Naive thymus-derived CD4-positive, alpha-beta T cell (primary cell): ENCODE data around the gene RHOH. TPM values are rescaled to one million over a fixed set of nuclear protein-coding genes. Genes with fewer than 3 reads are reported as not detected.

Source experiments
- ATAC-seq: fragments of 150-1000 bp; cut with Tn5 transposase; 2 replicates; pipeline ENCODE4 v1.10.0; 2021; ENCODE audit warnings: mild to moderate bottlenecking, moderate library complexity
- CTCF ChIA-PET: fragments of 350-600 bp; sonication (Branson Sonifier 250); formaldehyde crosslinking; loops from one replicate; lab custom pipeline; 2021; ENCODE audit warnings: antibody characterized with exemption; lab: Charles Lee
- POLR2A ChIA-PET: fragments of 350-600 bp; sonication (Branson Sonifier 250); formaldehyde crosslinking; loops from one replicate; lab custom pipeline; 2021; ENCODE audit warnings: antibody characterized with exemption, inconsistent platforms; lab: Charles Lee
- DNase-seq, 9 donors: peaks; one replicate each; pipeline versions ENCODE4 v3.0.0 to v3.0.0-alpha.2; 2020 to 2022; ENCODE audit warnings: mixed read lengths in 1 of 9
- H3K27ac ChIP-seq: one replicate; pipeline ENCODE4 v1.7.0; 2013; ENCODE audit warnings: mild to moderate bottlenecking, low read depth, low read length, moderate library complexity
- H3K27me3 ChIP-seq, 2 donors: one replicate each; pipeline ENCODE4 v1.7.0; 2013; ENCODE audit warnings: low read length in 2 of 2, mild to moderate bottlenecking in 2 of 2, moderate library complexity in 2 of 2; ENCODE audit not compliant: control insufficient read depth in 2 of 2, insufficient read depth in 2 of 2
- H3K36me3 ChIP-seq, 3 experiments: 1 replicate in 2 of 3; 2 replicates in 1 of 3; pipeline ENCODE4 v1.7.0; 2013; ENCODE audit warnings: low read length in 3 of 3, mild to moderate bottlenecking in 3 of 3, moderate library complexity in 1 of 3; ENCODE audit not compliant: insufficient read depth in 3 of 3, control insufficient read depth in 2 of 3
- H3K4me1 ChIP-seq, 2 donors: one replicate each; pipeline ENCODE4 v1.7.0; 2013; ENCODE audit warnings: low read length in 2 of 2, mild to moderate bottlenecking in 2 of 2, moderate library complexity in 1 of 2; ENCODE audit not compliant: control insufficient read depth in 2 of 2, insufficient read depth in 2 of 2
- H3K4me3 ChIP-seq: 2 replicates; pipeline ENCODE4 v1.7.0; 2013; ENCODE audit warnings: mild to moderate bottlenecking, low read length
- H3K9me3 ChIP-seq, 3 experiments: 1 replicate in 2 of 3; 2 replicates in 1 of 3; pipeline ENCODE4 v1.7.0; 2013; ENCODE audit warnings: low read length in 3 of 3; ENCODE audit not compliant: control insufficient read depth in 2 of 3
- H3K27ac Mint-ChIP-seq, 9 donors: one replicate each; pipeline ENCODE4 v1.8.0; 2020 to 2022; ENCODE audit warnings: mixed read lengths in 9 of 9, mild to moderate bottlenecking in 8 of 9, moderate library complexity in 5 of 9, inconsistent platforms in 2 of 9
- H3K27me3 Mint-ChIP-seq, 5 donors: one replicate each; pipeline ENCODE4 v1.8.0; 2021 to 2022; ENCODE audit warnings: mixed read lengths in 5 of 5, mild to moderate bottlenecking in 1 of 5
- H3K36me3 Mint-ChIP-seq, 5 donors: one replicate each; pipeline ENCODE4 v1.8.0; 2020 to 2022; ENCODE audit warnings: mixed read lengths in 5 of 5, mild to moderate bottlenecking in 3 of 5, inconsistent platforms in 1 of 5
- H3K4me1 Mint-ChIP-seq, 7 donors: one replicate each; pipeline ENCODE4 v1.8.0; 2020 to 2022; ENCODE audit warnings: mixed read lengths in 7 of 7, mild to moderate bottlenecking in 3 of 7, inconsistent platforms in 1 of 7
- H3K4me3 Mint-ChIP-seq, 10 donors: one replicate each; pipeline ENCODE4 v1.8.0; 2020 to 2022; ENCODE audit warnings: mild to moderate bottlenecking in 10 of 10, mixed read lengths in 10 of 10, moderate library complexity in 6 of 10, inconsistent platforms in 2 of 10
- H3K9me3 Mint-ChIP-seq, 11 donors: one replicate each; pipeline ENCODE4 v1.8.0; 2020 to 2022; ENCODE audit warnings: mixed read lengths in 11 of 11, mild to moderate bottlenecking in 4 of 11, inconsistent platforms in 1 of 11, moderate library complexity in 1 of 11
- intact Hi-C, 2 donors: fragments of 100-400 bp; cut with micrococcal nuclease; formaldehyde crosslinking; loops; one replicate each; pipeline ENCODE4 v1.15.1; 2023
- polyA plus RNA-seq, 2 donors: library from polyadenylated mRNA; unstranded; fragments of 300-500 nt; fragmentation: Illumina TruSeq; gene quantifications; one replicate each; pipeline ENCODE4 v1.2.3, GENCODE V29; 2021
- total RNA-seq, 6 experiments: library from RNA in 5 of 6; stranded (reverse) in 5 of 6; gene quantifications; 1 replicate in 5 of 6; 2 replicates in 1 of 6; pipeline ENCODE4 v1.2.3 and lab custom pipeline; 2021 to 2026

Gene RHOH
- total and polyA plus RNA-seq, 7 experiments from 2014 or later: 160 to 479 (median 294) TPM

DNA sequence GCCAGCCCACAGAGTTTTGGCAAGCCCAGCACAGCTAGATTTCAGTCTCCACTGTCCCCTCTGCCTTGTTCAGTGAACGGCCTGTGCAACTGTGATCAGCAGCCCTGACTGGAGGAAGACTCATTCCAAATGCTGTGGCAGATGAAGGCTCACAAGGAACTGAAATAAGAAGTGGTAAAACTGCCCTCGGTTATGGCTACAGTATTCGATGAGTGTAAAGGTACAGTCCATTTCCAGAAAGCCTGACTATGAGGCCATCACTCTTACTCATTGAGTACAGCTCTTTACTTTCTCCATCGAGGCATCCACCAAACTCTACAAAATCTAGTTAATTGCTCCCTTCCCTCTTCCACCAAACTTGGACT, 69.1 kb downstream of the RHOH start:
- Mint-ChIP-seq H3K27ac (peak overlapping the region in 8 of 9 donors; percentile 91 to 99 (median 98)), H3K27me3 (no peaks in the 10 kb centered on the region), H3K9me3 (no peaks in the 10 kb centered on the region), H3K4me1 (peaks cover 32 to 84% (median 75%) of the 10 kb centered on the region in 7 donors), H3K4me3 (peak overlapping the region; percentile 72 to 89 (median 81)), H3K36me3 (peaks cover 0 to 9% (median 0%) of the 10 kb centered on the region in 5 donors)
- H3K9me3 ChIP-seq: no peaks in the 10 kb centered on the region
- DNase-seq (no peak), ATAC-seq (no peak)
- no peaks in the 10 kb centered on the region for H3K27me3 ChIP-seq
- peak overlapping the region; percentile 7 for H3K4me3 ChIP-seq
- H3K4me1 ChIP-seq: peaks cover 31 to 49% of the 10 kb centered on the region in 2 donors
- H3K36me3 ChIP-seq: no peaks in the 10 kb centered on the region
- intact Hi-C loops: loop anchor here in 1 of 2 donors (1.0 to 2.0 kb wide), 6 partner anchors 9 to 116 kb away; no protein-coding TSS in a partner anchor
- CTCF ChIA-PET: no interaction called here
- H3K27ac ChIP-seq: peak overlapping the region; percentile 77
- POLR2A ChIA-PET: interaction anchor here (0.9 to 3.7 kb wide), 15 partner anchors 9 to 210 kb away, joined by 3 to 24 read pairs (median 4); partner anchors contain the start of gene N4BP2

DNA sequence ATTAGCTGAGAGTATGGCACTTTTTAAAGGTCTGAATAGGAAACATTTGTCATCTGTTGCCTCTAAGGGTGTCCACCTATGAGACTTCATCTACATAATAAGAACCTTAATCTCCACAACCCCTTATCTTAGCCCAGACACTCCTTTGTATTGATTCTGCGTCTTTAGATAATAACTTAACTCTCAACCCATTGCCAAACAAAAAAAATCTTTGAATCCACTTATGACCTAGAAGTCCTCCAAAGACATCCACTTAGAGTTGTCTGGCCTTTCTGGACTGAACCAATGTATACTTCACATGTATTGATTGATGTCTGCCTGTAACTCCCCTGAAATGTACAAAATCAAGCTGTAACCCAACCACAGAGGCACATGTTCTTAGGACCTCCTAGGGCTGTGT, 72.3 kb downstream of the RHOH start:
- H3K36me3 ChIP-seq: no peaks in the 10 kb centered on the region
- Mint-ChIP-seq H3K4me1 (peaks cover 27 to 73% (median 60%) of the 10 kb centered on the region in 7 donors), H3K27me3 (no peaks in the 10 kb centered on the region), H3K36me3 (peaks cover 0 to 7% (median 0%) of the 10 kb centered on the region in 5 donors), H3K27ac (peak overlapping the region in 4 of 9 donors; percentile 4 to 60 (median 19)), H3K4me3 (no peak overlapping the region), H3K9me3 (peaks cover 0 to 1% (median 0%) of the 10 kb centered on the region in 11 donors)
- ChIA-PET CTCF (interaction anchor here (0.6 kb wide), 1 partner anchor 38 kb away, joined by 3 read pairs; no protein-coding TSS in a partner anchor), POLR2A (interaction anchor here (0.9 to 1.9 kb wide), 4 partner anchors 14 to 32 kb away, joined by 4 to 6 read pairs (median 5); no protein-coding TSS in a partner anchor)
- intact Hi-C loops: no loop called here
- H3K27ac ChIP-seq: no peak overlapping the region
- H3K4me1 ChIP-seq: peaks cover 25 to 34% of the 10 kb centered on the region in 2 donors
- H3K4me3 ChIP-seq: no peak overlapping the region
- no peak for ATAC-seq
- no peaks in the 10 kb centered on the region for H3K9me3 ChIP-seq
- H3K27me3 ChIP-seq: no peaks in the 10 kb centered on the region
- DNase-seq: no peak

DNA sequence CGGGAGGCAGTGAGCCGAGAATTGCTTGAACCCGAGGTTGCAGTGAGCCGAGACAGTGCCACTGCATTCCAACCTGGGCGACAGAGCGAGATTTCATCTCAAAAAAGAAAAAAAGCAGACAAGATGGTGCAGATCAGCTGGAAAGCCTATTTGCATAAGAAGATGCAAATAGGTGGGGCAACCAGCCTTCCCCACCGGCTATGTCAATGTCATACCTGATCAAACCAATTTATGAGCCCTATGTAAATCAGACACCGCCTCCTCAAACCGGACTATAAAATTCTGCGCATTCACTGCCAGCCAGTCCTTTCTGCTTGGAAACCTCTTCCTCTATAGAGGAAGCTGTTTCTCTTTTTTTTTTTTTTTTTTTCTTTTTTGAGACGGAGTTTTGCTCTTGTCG, 73.8 kb downstream of the RHOH start:
- no peak overlapping the region for H3K27ac Mint-ChIP-seq

DNA sequence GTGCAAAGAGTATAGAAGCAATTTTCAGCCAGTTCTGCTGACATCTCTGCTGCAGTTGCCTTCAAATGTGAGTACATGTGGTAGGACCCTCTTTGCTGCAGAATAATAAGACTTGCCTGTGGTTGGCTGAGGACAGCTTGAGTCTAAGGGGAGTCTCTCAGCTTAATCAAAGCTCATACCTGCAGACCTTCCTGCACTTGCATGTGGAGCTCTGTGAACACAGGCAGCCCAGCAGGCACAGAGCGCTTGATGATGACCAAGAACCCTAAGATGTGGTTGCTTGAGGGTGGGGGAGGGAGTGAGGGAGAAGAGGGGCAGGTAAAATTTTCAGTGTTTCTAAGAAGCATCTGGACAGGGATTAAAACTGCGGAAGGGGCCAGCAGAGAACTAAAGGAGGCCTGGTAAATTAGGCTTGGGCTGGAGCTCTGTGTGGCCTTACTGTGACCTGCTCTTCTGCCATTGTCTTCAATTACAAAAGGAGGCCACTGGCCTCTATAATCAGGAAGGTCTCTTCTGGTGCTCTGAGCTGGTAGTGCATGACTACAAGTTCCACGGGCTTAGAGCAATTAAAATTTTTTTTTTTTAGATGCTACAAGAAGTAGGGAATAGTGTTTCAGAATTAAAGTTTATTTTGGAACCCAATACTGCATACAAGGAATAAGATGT, 78.4 kb downstream of the RHOH start:
- POLR2A ChIA-PET: interaction anchor here (0.6 to 2.6 kb wide), 19 partner anchors 8 to 89 kb away, joined by 3 to 12 read pairs (median 3); no protein-coding TSS in a partner anchor

More for the DNA sequence above, 73.8 kb downstream of the RHOH start:
- Histone ChIP-seq H3K9me3 (no peaks in the 10 kb centered on the region), H3K27me3 (no peaks in the 10 kb centered on the region), H3K27ac (no peak overlapping the region), H3K4me1 (peaks cover 14 to 35% of the 10 kb centered on the region in 2 donors), H3K36me3 (no peaks in the 10 kb centered on the region), H3K4me3 (no peak overlapping the region)
- POLR2A ChIA-PET: interaction anchor here (0.9 to 1.3 kb wide), 3 partner anchors 13 to 37 kb away, joined by 3 to 6 read pairs (median 4); no protein-coding TSS in a partner anchor
- CTCF ChIA-PET: no interaction called here
- intact Hi-C loops: no loop called here
- Mint-ChIP-seq H3K9me3 (peaks cover 0 to 1% (median 0%) of the 10 kb centered on the region in 11 donors), H3K36me3 (peaks cover 0 to 5% (median 0%) of the 10 kb centered on the region in 5 donors), H3K27me3 (no peaks in the 10 kb centered on the region), H3K4me1 (peaks cover 23 to 73% (median 59%) of the 10 kb centered on the region in 7 donors), H3K4me3 (no peak overlapping the region)
- ATAC-seq (no peak), DNase-seq (no peak)

DNA sequence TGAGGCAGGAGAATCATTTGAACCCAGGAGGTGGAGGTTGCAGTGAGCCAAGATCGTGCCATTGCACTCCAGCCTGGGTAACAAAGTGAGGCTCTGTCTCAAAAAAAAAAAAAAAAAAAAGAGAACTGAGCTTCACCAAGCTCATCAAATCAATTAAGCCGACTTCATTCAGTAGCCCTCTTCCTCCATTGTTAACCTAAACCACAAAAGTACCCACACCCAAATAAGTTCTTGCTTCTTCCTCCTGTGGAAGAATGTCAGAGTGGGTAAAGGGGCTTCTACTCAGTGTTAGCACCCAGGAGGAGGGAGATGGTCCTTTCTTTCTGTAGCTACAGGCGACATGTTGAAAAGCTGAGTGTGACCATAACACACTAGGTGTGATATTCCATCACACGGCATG, 79.7 kb downstream of the RHOH start:
- peaks cover 0 to 7% (median 0%) of the 10 kb centered on the region in 5 donors for H3K36me3 Mint-ChIP-seq
- H3K9me3 ChIP-seq: no peaks in the 10 kb centered on the region
- CTCF ChIA-PET: interaction anchor here (0.6 to 2.2 kb wide), 4 partner anchors 9 to 42 kb away, joined by 4 to 10 read pairs (median 4); no protein-coding TSS in a partner anchor
- no peaks in the 10 kb centered on the region for H3K27me3 ChIP-seq
- intact Hi-C loops: no loop called here
- peak overlapping the region in 6 of 9 donors; percentile 19 to 84 (median 46) for H3K27ac Mint-ChIP-seq
- no peaks in the 10 kb centered on the region for H3K27me3 Mint-ChIP-seq
- no peak for DNase-seq
- peaks cover 10 to 26% of the 10 kb centered on the region in 2 donors for H3K4me1 ChIP-seq
- ATAC-seq: no peak
- peaks cover 16 to 68% (median 56%) of the 10 kb centered on the region in 7 donors for H3K4me1 Mint-ChIP-seq
- no peak overlapping the region for H3K27ac ChIP-seq
- H3K9me3 Mint-ChIP-seq: peaks cover 0 to 7% (median 0%) of the 10 kb centered on the region in 11 donors
- peak overlapping the region in 6 of 10 donors; percentile 8 to 58 (median 35) for H3K4me3 Mint-ChIP-seq
- POLR2A ChIA-PET: interaction anchor here (0.8 to 1.7 kb wide), 10 partner anchors 10 to 74 kb away, joined by 3 to 6 read pairs (median 4); no protein-coding TSS in a partner anchor
- H3K36me3 ChIP-seq: no peaks in the 10 kb centered on the region
- no peak overlapping the region for H3K4me3 ChIP-seq

More for the DNA sequence above, 78.4 kb downstream of the RHOH start:
- Mint-ChIP-seq H3K27ac (peak overlapping the region in 5 of 9 donors; percentile 28 to 92 (median 67)), H3K27me3 (no peaks in the 10 kb centered on the region), H3K36me3 (peaks cover 0 to 3% (median 0%) of the 10 kb centered on the region in 5 donors), H3K4me3 (peak overlapping the region in 8 of 10 donors; percentile 29 to 72 (median 56)), H3K4me1 (peaks cover 16 to 59% (median 46%) of the 10 kb centered on the region in 7 donors), H3K9me3 (peaks cover 0 to 1% (median 0%) of the 10 kb centered on the region in 11 donors)
- ATAC-seq: no peak
- no peaks in the 10 kb centered on the region for H3K27me3 ChIP-seq
- no peaks in the 10 kb centered on the region for H3K9me3 ChIP-seq
- no peak overlapping the region for H3K27ac ChIP-seq
- CTCF ChIA-PET: interaction anchor here (0.5 to 2.6 kb wide), 10 partner anchors 9 to 297 kb away, joined by 3 to 10 read pairs (median 4); partner anchors contain the start of gene PDS5A
- no peaks in the 10 kb centered on the region for H3K36me3 ChIP-seq
- no peak overlapping the region for H3K4me3 ChIP-seq
- intact Hi-C loops: loop anchor here in 1 of 2 donors (1.0 kb wide), 1 partner anchor 10 kb away; no protein-coding TSS in a partner anchor
- DNase-seq: no peak
- H3K4me1 ChIP-seq: peaks cover 0 to 26% of the 10 kb centered on the region in 2 donors

DNA sequence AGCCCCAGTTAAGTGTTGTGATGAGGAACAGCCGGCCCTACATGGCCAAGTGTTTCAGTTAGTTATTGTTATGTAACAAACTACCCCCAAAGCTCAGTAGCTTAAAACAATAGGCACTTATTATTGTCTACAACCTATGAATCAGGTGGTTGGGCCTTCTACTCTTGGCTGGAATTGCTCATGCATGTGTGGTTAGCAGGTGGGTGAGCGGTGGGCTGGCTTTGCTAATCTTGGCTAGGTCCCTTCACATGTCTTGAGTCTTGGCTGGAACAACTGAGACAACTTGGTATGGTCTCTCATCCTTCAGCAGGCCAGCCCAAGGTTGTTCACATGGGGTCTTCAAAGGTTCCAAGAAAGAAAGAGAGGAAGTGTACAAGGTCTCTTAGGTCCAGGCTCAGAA, 83.8 kb downstream of the RHOH start:
- peaks cover 0 to 9% (median 3%) of the 10 kb centered on the region in 11 donors for H3K9me3 Mint-ChIP-seq
- H3K27me3 Mint-ChIP-seq: no peaks in the 10 kb centered on the region
- ChIA-PET CTCF (interaction anchor here (0.6 kb wide), 1 partner anchor 50 kb away, joined by 4 read pairs; no protein-coding TSS in a partner anchor), POLR2A (interaction anchor here (0.6 to 4.5 kb wide), 4 partner anchors 11 to 83 kb away, joined by 3 to 47 read pairs (median 4); no protein-coding TSS in a partner anchor)
- H3K36me3 Mint-ChIP-seq: peaks cover 0 to 16% (median 4%) of the 10 kb centered on the region in 5 donors
- Histone ChIP-seq H3K9me3 (no peaks in the 10 kb centered on the region), H3K36me3 (no peaks in the 10 kb centered on the region), H3K4me3 (no peak overlapping the region), H3K27ac (no peak overlapping the region), H3K27me3 (no peaks in the 10 kb centered on the region), H3K4me1 (peaks cover 38 to 40% of the 10 kb centered on the region in 2 donors)
- peak overlapping the region in 3 of 10 donors; percentile 5 to 21 (median 20) for H3K4me3 Mint-ChIP-seq
- ATAC-seq: no peak
- H3K27ac Mint-ChIP-seq: peak overlapping the region in 6 of 9 donors; percentile 29 to 86 (median 74)
- no peak for DNase-seq
- intact Hi-C loops: no loop called here
- H3K4me1 Mint-ChIP-seq: peaks cover 33 to 75% (median 66%) of the 10 kb centered on the region in 7 donors
